Uterus (tissue), 4 donors: ENCODE measurements around the gene SYVN1. TPM values are rescaled to one million over a fixed set of nuclear protein-coding genes. Genes with fewer than 3 reads are reported as not detected.
"Not testable (repeated sequence)": the region's sequence is repeated elsewhere in the genome, so short reads cannot be mapped to it uniquely, and the experiment has no call there.

Experiments used
- DNase-seq, 2 donors: peaks; one replicate each; pipeline ENCODE4 v3.0.0-alpha.2; 2019 to 2020
- H3K27ac ChIP-seq, 2 donors: fragments of 200-600 bp; sonication (generic); 1 replicate in 1 of 2; 2 replicates in 1 of 2; pipeline ENCODE4 v1.5.1; 2016 to 2018
- H3K27me3 ChIP-seq, 2 donors: fragments of 200-600 bp; sonication (generic); one replicate each; pipeline ENCODE4 v1.5.1; 2018 to 2019; ENCODE audit warnings: control low read depth in 1 of 2
- H3K36me3 ChIP-seq, 2 donors: fragments of 200-600 bp; sonication (generic); one replicate each; pipeline ENCODE4 v1.5.1; 2019; ENCODE audit warnings: control low read depth in 1 of 2
- H3K4me1 ChIP-seq, 2 donors: fragments of 200-600 bp; sonication (generic); one replicate each; pipeline ENCODE4 v1.5.1; 2018 to 2019; ENCODE audit warnings: control low read depth in 1 of 2
- H3K4me3 ChIP-seq, 2 donors: fragments of 200-600 bp; sonication (generic); 1 replicate in 1 of 2; 2 replicates in 1 of 2; pipeline ENCODE4 v1.5.1; 2018 to 2019; ENCODE audit warnings: mild to moderate bottlenecking in 1 of 2
- H3K9me3 ChIP-seq, 2 donors: fragments of 200-600 bp; sonication (generic); one replicate each; pipeline ENCODE4 v1.5.1; 2019; ENCODE audit warnings: control low read depth in 1 of 2
- POLR2A ChIP-seq, 2 donors: fragments of 450-650 bp; IDR thresholded peaks; one replicate each; pipeline ENCODE4 v1.6.1; 2016; ENCODE audit warnings: antibody characterized with exemption in 2 of 2, mild to moderate bottlenecking in 1 of 2, moderate library complexity in 1 of 2
- intact Hi-C: fragments of 100-400 bp; cut with DNase I; formaldehyde crosslinking; loops from one replicate; pipeline ENCODE4 v1.15.1; 2023; ENCODE audit warnings: low total_unique reads
- total RNA-seq, 4 donors: library from RNA; depleted of rRNA in 3 of 4; stranded (reverse); fragments of >200 nt in 3 of 4; gene quantifications; one replicate each; pipeline versions ENCODE4 v1.1.0 to v1.2.4, GENCODE V29; 2014 to 2023
- TF ChIP-seq, protein P1 (sequence below), 4 experiments: fragments of 200-600 bp in 2 of 4; fragments of 450-650 bp in 2 of 4; sonication (generic) in 2 of 4; IDR thresholded peaks; one replicate each; pipeline ENCODE4 v1.5.1; 2016 to 2019; ENCODE audit warnings: antibody characterized with exemption in 4 of 4, mild to moderate bottlenecking in 2 of 4, moderate library complexity in 1 of 4
- donor health status: DM: yes; HTN: yes; CAD: no.

SYVN1 gene
- total RNA-seq, 4 donors from 2014 or later = 34.7 to 88.8 (median 60.5) TPM

GRCh38 chr11:65121447-65121864 lies 12.9 kb downstream of the SYVN1 start:
- H3K36me3 ChIP-seq = no peaks in the 10 kb centered on the region
- H3K9me3 ChIP-seq = no peaks in the 10 kb centered on the region
- no peak for TF ChIP-seq POLR2A (IDR thresholded peaks at IDR 0.05)
- TF ChIP-seq, protein P1, sequence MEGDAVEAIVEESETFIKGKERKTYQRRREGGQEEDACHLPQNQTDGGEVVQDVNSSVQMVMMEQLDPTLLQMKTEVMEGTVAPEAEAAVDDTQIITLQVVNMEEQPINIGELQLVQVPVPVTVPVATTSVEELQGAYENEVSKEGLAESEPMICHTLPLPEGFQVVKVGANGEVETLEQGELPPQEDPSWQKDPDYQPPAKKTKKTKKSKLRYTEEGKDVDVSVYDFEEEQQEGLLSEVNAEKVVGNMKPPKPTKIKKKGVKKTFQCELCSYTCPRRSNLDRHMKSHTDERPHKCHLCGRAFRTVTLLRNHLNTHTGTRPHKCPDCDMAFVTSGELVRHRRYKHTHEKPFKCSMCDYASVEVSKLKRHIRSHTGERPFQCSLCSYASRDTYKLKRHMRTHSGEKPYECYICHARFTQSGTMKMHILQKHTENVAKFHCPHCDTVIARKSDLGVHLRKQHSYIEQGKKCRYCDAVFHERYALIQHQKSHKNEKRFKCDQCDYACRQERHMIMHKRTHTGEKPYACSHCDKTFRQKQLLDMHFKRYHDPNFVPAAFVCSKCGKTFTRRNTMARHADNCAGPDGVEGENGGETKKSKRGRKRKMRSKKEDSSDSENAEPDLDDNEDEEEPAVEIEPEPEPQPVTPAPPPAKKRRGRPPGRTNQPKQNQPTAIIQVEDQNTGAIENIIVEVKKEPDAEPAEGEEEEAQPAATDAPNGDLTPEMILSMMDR (IDR thresholded peaks at IDR 0.05) = no peak
- H3K4me1 ChIP-seq = peaks cover 8 to 13% of the 10 kb centered on the region in 2 donors
- H3K4me3 ChIP-seq = peak overlapping the region; percentile 79 to 95
- DNase-seq = peak in 1 of 2 donors; percentile 25
- intact Hi-C loops = no loop called here
- H3K27me3 ChIP-seq = no peaks in the 10 kb centered on the region
- peak overlapping the region; percentile 85 to 92 for H3K27ac ChIP-seq

DNA sequence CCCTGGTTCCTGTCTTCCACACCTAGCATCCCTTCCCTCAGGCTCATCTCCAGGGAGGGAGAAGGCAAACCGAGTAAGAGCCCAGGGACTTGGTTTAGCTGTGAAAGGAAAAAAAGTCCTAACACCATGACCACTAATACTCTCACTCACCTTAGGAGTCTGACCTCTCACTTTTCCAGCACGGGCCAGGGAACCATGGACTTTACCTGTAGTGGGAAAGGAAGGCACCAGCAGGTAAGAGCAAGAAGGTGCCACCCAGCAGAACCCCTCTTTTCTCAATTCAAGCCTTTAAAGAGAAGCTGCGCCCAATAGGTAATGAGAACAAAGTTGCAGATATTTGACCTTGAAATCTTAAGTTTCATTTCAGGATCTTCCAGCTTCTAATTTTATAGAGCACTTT lies 13.5 kb downstream of the SYVN1 start:
- TF ChIP-seq, protein P1 (IDR thresholded peaks at IDR 0.05) = no peak
- TF ChIP-seq POLR2A (IDR thresholded peaks at IDR 0.05) = no peak
- peaks cover 8 to 15% of the 10 kb centered on the region in 2 donors for H3K4me1 ChIP-seq
- no peaks in the 10 kb centered on the region for H3K27me3 ChIP-seq
- peak overlapping the region in 1 of 2 donors; percentile 79 for H3K4me3 ChIP-seq
- H3K36me3 ChIP-seq = no peaks in the 10 kb centered on the region
- H3K9me3 ChIP-seq = no peaks in the 10 kb centered on the region
- intact Hi-C loops = no loop called here
- DNase-seq = no peak
- H3K27ac ChIP-seq = peak overlapping the region in 1 of 2 donors; percentile 92

GRCh38 chr11:65119670-65119995 lies 14.7 kb downstream of the SYVN1 start:
- intact Hi-C loops = no loop called here
- no peaks in the 10 kb centered on the region for H3K36me3 ChIP-seq
- no peak overlapping the region for H3K4me3 ChIP-seq
- no peak overlapping the region for H3K27ac ChIP-seq
- TF ChIP-seq, protein P1 (IDR thresholded peaks at IDR 0.05) = no peak
- no peaks in the 10 kb centered on the region for H3K27me3 ChIP-seq
- peaks cover 8 to 19% of the 10 kb centered on the region in 2 donors for H3K4me1 ChIP-seq
- no peak for DNase-seq
- no peaks in the 10 kb centered on the region for H3K9me3 ChIP-seq

DNA sequence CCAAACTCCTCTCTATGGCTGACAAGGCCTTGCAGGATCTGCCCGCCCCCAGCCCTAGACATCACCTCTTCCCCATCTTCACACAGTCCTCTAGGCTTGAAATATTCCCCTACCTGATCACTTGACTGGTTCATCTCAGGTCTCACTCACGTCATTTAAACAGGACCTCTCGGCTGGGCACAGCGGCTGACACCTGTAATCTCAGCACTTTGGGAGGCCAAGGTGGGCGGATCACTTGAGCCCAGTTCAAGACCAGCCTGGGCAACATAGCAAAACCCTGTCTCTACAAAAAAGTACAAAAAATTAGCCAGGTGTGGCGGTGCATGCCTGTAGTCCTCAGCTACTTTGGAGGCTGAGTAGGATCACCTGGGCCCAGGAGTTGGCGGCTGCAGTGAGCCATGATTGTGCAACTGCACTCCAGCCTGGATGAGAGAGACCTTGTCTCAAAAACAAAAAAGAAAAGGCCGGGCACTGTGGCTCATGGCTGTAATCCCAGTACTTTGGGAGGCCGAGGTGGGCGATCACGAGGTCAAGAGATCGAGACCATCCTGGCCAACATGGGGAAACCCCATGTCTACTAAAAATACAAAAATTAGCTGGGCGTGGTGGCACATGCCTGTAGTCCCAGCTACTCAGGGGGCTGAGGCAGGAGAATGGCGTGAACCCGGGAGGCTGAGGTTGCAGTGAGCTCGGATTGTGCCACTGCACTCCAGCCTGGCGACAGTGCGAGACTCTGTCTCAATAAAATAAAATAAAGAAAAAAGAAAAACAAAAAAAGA lies 15.2 kb downstream of the SYVN1 start:
- DNase-seq, H3K36me3 ChIP-seq, H3K4me3 ChIP-seq, intact Hi-C loops, H3K9me3 ChIP-seq, H3K27me3 ChIP-seq: not testable (repeated sequence)
- Histone ChIP-seq H3K4me1 (peaks cover 8 to 19% of the 10 kb centered on the region in 2 donors), H3K27ac (peak overlapping the region in 1 of 2 donors; percentile 80)

- Histone ChIP-seq H3K9me3 (no peaks in the 10 kb centered on the region), H3K4me1 (peaks cover 8 to 19% of the 10 kb centered on the region in 2 donors), H3K4me3 (no peak overlapping the region), H3K27ac (peak overlapping the region; percentile 65 to 80), H3K27me3 (no peaks in the 10 kb centered on the region), H3K36me3 (no peaks in the 10 kb centered on the region)
- intact Hi-C loops = no loop called here
- no peak for DNase-seq
- TF ChIP-seq, protein P1 (IDR thresholded peaks at IDR 0.05) = peak in 1 of 4 experiments; percentile 7
- no peak for TF ChIP-seq POLR2A (IDR thresholded peaks at IDR 0.05)
Measured at GRCh38 chr11:65118097-65118837, 16.1 kb downstream of the SYVN1 start.
